MCF 10A (cell line): ENCODE data around the gene DOK6. TPM values are rescaled to one million over a fixed set of nuclear protein-coding genes. Genes with fewer than 3 reads are reported as not detected.

ENCODE experiments used
- BruUV-seq: library from RNA; stranded (reverse); fragments of 400-500 nt; replicated peaks from 2 replicates; lab custom pipeline; 2021; lab: Mats Ljungman, UMichigan
- CTCF ChIA-PET: fragments of 300-600 bp; sonication (Branson Sonifier 250); formaldehyde crosslinking; extraction: SDS; loops from one replicate; lab custom pipeline; 2021; ENCODE audit warnings: antibody characterized with exemption, inconsistent platforms; lab: Yijun Ruan, JAX
- POLR2A ChIA-PET: fragments of 300-600, 350-650 bp; sonication (Branson Sonifier 250); formaldehyde crosslinking; extraction: SDS; loops from one replicate; lab custom pipeline; 2020; ENCODE audit warnings: antibody characterized with exemption, inconsistent platforms; lab: Yijun Ruan, JAX
- DNase-seq: peaks from one replicate; pipeline ENCODE4 v3.0.0-alpha.2; 2018; ENCODE audit not compliant: unreplicated experiment
- H3K27ac Mint-ChIP-seq: one replicate; pipeline ENCODE4 v1.8.0; 2022; ENCODE audit warnings: mild to moderate bottlenecking, low read depth, mixed read lengths; ENCODE audit not compliant: unreplicated experiment
- H3K27me3 Mint-ChIP-seq: one replicate; pipeline ENCODE4 v1.8.0; 2022; ENCODE audit warnings: mixed read lengths; ENCODE audit not compliant: insufficient read depth, unreplicated experiment
- H3K36me3 Mint-ChIP-seq: one replicate; pipeline ENCODE4 v1.8.0; 2022; ENCODE audit warnings: mild to moderate bottlenecking, moderate library complexity, mixed read lengths; ENCODE audit not compliant: insufficient read depth, unreplicated experiment
- H3K4me1 Mint-ChIP-seq: one replicate; pipeline ENCODE4 v1.8.0; 2022; ENCODE audit warnings: mixed read lengths; ENCODE audit not compliant: insufficient read depth, unreplicated experiment
- H3K4me3 Mint-ChIP-seq: one replicate; pipeline ENCODE4 v1.8.0; 2022; ENCODE audit warnings: mild to moderate bottlenecking, moderate library complexity, mixed read lengths; ENCODE audit not compliant: unreplicated experiment
- H3K9me3 Mint-ChIP-seq: one replicate; pipeline ENCODE4 v1.8.0; 2022; ENCODE audit warnings: mixed read lengths; ENCODE audit not compliant: unreplicated experiment
- intact Hi-C: fragments of 100-400 bp; cut with micrococcal nuclease; formaldehyde crosslinking; loops from 2 replicates; pipeline ENCODE4 v1.14.1; 2022
- total RNA-seq: library from RNA; stranded (reverse); gene quantifications from 2 replicates; pipeline ENCODE4 v1.2.3, GENCODE V29; 2022
- TF ChIP-seq, protein P1 (sequence below): fragments of 200-600 bp; IDR thresholded peaks from one replicate; pipeline ENCODE4 v1.8.0; 2022; ENCODE audit warnings: antibody characterized with exemption, mild to moderate bottlenecking; ENCODE audit not compliant: unreplicated experiment

Gene DOK6
- total RNA-seq, 1 experiment from 2014 or later = not detected

- CTCF ChIA-PET = no interaction called here
- H3K9me3 Mint-ChIP-seq = no peaks in the 10 kb centered on the region
- no peak overlapping the region for H3K4me3 Mint-ChIP-seq
- no TSS peak for BruUV-seq
- no peaks in the 10 kb centered on the region for H3K36me3 Mint-ChIP-seq
- no peaks in the 10 kb centered on the region for H3K4me1 Mint-ChIP-seq
- TF ChIP-seq, protein P1, sequence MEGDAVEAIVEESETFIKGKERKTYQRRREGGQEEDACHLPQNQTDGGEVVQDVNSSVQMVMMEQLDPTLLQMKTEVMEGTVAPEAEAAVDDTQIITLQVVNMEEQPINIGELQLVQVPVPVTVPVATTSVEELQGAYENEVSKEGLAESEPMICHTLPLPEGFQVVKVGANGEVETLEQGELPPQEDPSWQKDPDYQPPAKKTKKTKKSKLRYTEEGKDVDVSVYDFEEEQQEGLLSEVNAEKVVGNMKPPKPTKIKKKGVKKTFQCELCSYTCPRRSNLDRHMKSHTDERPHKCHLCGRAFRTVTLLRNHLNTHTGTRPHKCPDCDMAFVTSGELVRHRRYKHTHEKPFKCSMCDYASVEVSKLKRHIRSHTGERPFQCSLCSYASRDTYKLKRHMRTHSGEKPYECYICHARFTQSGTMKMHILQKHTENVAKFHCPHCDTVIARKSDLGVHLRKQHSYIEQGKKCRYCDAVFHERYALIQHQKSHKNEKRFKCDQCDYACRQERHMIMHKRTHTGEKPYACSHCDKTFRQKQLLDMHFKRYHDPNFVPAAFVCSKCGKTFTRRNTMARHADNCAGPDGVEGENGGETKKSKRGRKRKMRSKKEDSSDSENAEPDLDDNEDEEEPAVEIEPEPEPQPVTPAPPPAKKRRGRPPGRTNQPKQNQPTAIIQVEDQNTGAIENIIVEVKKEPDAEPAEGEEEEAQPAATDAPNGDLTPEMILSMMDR = no peak
- POLR2A ChIA-PET = no interaction called here
- H3K27me3 Mint-ChIP-seq = peaks cover 14% of the 10 kb centered on the region
- H3K27ac Mint-ChIP-seq = no peak overlapping the region
- intact Hi-C loops = no loop called here
- no peak for DNase-seq
Measured at GRCh38 chr18:69495338-69495737, 94.7 kb downstream of the DOK6 start.

DNA sequence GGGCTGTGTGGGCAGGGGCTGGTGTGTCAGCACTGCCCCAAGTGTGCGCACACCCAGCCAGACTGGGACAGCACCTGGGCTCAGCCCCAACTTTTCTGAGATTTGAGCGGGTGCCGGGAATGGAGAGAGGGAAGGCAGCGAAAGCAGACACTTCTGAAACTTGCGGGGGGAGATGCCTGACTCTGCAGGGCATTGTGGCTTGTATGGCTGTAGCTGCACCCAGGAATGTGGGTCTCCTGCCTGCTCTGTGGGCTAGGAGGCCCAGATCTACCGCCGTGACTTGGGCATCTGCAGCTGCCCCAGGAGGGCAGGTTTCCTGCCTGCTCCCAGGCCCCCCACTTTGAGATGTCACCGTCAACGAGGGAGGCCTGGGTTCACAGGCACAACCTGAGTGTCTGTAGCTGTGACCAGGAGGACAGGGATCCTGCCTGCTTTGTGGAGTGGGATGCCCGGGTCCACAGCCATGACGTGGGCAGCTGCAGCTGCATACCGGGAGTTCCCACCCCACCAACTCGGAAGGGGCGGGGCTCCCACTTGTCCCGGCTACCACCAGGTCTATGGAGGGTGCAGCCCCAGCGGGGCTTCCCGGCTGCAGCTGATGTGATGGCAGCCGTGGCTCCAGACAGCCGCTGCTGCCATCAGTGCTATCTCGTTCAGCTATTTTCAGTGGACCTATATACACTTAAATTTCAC is 95.3 kb downstream of the DOK6 start:
- no peaks in the 10 kb centered on the region for H3K9me3 Mint-ChIP-seq
- ChIA-PET POLR2A (no interaction called here), CTCF (no interaction called here)
- TF ChIP-seq, protein P1 = no peak
- H3K4me1 Mint-ChIP-seq = no peaks in the 10 kb centered on the region
- H3K36me3 Mint-ChIP-seq = no peaks in the 10 kb centered on the region
- no TSS peak for BruUV-seq
- peaks cover 21% of the 10 kb centered on the region for H3K27me3 Mint-ChIP-seq
- DNase-seq = no peak
- H3K27ac Mint-ChIP-seq = no peak overlapping the region
- H3K4me3 Mint-ChIP-seq = no peak overlapping the region
- intact Hi-C loops = no loop called here

- TF ChIP-seq, protein P1 = no peak
- intact Hi-C loops = no loop called here
- no TSS peak for BruUV-seq
- Mint-ChIP-seq H3K4me1 (no peaks in the 10 kb centered on the region), H3K27ac (no peak overlapping the region), H3K27me3 (peaks cover 41% of the 10 kb centered on the region), H3K36me3 (no peaks in the 10 kb centered on the region), H3K4me3 (no peak overlapping the region), H3K9me3 (no peaks in the 10 kb centered on the region)
- no peak for DNase-seq
- ChIA-PET CTCF (no interaction called here), POLR2A (no interaction called here)
Measured at GRCh38 chr18:69518989-69519388, 118.3 kb downstream of the DOK6 start.

DNA sequence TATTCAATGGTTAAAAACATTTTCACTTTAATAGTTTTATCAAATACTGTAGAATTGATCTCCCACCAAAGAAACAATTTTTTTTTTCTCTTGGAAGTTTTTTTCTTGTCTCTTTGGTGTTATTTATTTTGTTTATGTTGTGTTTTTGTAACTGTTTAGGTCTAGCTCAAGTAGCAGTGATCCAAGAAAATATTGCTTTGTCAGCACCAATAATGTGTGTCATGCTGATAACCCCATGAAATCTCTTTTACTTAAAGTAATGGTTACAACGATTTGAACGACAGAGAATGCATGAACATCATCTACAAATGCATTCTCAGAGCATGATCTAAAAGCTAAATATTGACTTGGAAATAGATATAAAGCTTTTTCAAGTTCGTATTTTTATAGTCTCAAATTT is 122.9 kb downstream of the DOK6 start:
- peaks cover 42% of the 10 kb centered on the region for H3K27me3 Mint-ChIP-seq
- CTCF ChIA-PET = interaction anchor here (0.6 kb wide), 1 partner anchor 20 kb away, joined by 4 read pairs; no protein-coding TSS in a partner anchor
- no peak for DNase-seq
- intact Hi-C loops = no loop called here
- H3K36me3 Mint-ChIP-seq = no peaks in the 10 kb centered on the region
- TF ChIP-seq, protein P1 = no peak
- H3K9me3 Mint-ChIP-seq = no peaks in the 10 kb centered on the region
- H3K27ac Mint-ChIP-seq = no peak overlapping the region
- POLR2A ChIA-PET = interaction anchor here (0.8 kb wide), 1 partner anchor 31 kb away, joined by 3 read pairs; no protein-coding TSS in a partner anchor
- H3K4me3 Mint-ChIP-seq = no peak overlapping the region
- H3K4me1 Mint-ChIP-seq = peaks cover 4% of the 10 kb centered on the region
- BruUV-seq = no TSS peak
